Stimulated activated CD8-positive, alpha-beta memory T cell treated with anti-CD3 and anti-CD28 coated beads, Interleukin-12 subunit alpha, Interleukin-12 subunit beta, amount 100 ng/mL, for 1 hour (primary cell): ENCODE measurements around the gene PPP2R1A.
"Not testable (repeated sequence)": the region's sequence is repeated elsewhere in the genome, so short reads cannot be mapped to it uniquely, and the experiment has no call there.

Experiments used
- DNase-seq: peaks from one replicate; pipeline ENCODE4 v3.0.0-alpha.2; 2020; ENCODE audit warnings: low read depth

Gene PPP2R1A

GRCh38 chr19:52200755-52201391, 11.0 kb downstream of the PPP2R1A start:
- DNase-seq: not testable (repeated sequence)

- no peak for DNase-seq
Measured at GRCh38 chr19:52206481-52206880, 16.6 kb downstream of the PPP2R1A start.

GRCh38 chr19:52211203-52211602, 21.4 kb downstream of the PPP2R1A start:
- no peak for DNase-seq

- no peak for DNase-seq
Measured at GRCh38 chr19:52211926-52212571, 22.2 kb downstream of the PPP2R1A start.

- no peak for DNase-seq
Measured at GRCh38 chr19:52212572-52213255, 22.9 kb downstream of the PPP2R1A start.

- no peak for DNase-seq
Measured at GRCh38 chr19:52214241-52214640, 24.4 kb downstream of the PPP2R1A start.

GRCh38 chr19:52216401-52216800, 26.5 kb downstream of the PPP2R1A start:
- no peak for DNase-seq

GRCh38 chr19:52217576-52217975, 27.7 kb downstream of the PPP2R1A start:
- DNase-seq: no peak

- DNase-seq: no peak
Measured at GRCh38 chr19:52219611-52220010, 29.8 kb downstream of the PPP2R1A start.

GRCh38 chr19:52221031-52221430, 31.2 kb downstream of the PPP2R1A start:
- no peak for DNase-seq

GRCh38 chr19:52221831-52222375, 32.1 kb downstream of the PPP2R1A start:
- DNase-seq: no peak

GRCh38 chr19:52224211-52224610, 34.4 kb downstream of the PPP2R1A start:
- DNase-seq: no peak

- DNase-seq: no peak
Measured at GRCh38 chr19:52226652-52227051, 36.8 kb downstream of the PPP2R1A start.

- no peak for DNase-seq
Measured at GRCh38 chr19:52227196-52227940, 37.5 kb downstream of the PPP2R1A start.

GRCh38 chr19:52227980-52228379, 38.1 kb downstream of the PPP2R1A start:
- no peak for DNase-seq

- DNase-seq: no peak
Measured at GRCh38 chr19:52229524-52229923, 39.7 kb downstream of the PPP2R1A start.

GRCh38 chr19:52230685-52231084, 40.8 kb downstream of the PPP2R1A start:
- no peak for DNase-seq

- DNase-seq: no peak
Measured at GRCh38 chr19:52231154-52231910, 41.5 kb downstream of the PPP2R1A start.

GRCh38 chr19:52234406-52234805, 44.6 kb downstream of the PPP2R1A start:
- no peak for DNase-seq

GRCh38 chr19:52237197-52237596, 47.3 kb downstream of the PPP2R1A start:
- no peak for DNase-seq

GRCh38 chr19:52237771-52238400, 48.0 kb downstream of the PPP2R1A start:
- DNase-seq: peak; percentile 50
